NT2/D1 (cell line): ENCODE measurements around the gene ANTXR2.

ENCODE experiments used
- YY1 ChIP-seq: IDR thresholded peaks from 2 replicates; pipeline ENCODE4 v1.6.1; 2011; ENCODE audit not compliant: insufficient read length, insufficient read depth
- ZNF274 ChIP-seq: IDR thresholded peaks from 2 replicates; pipeline ENCODE4 v1.6.1; 2011; ENCODE audit warnings: mild to moderate bottlenecking, low read depth, low read length

GRCh38 chr4:79922011-79922410 is 151.0 kb downstream of the ANTXR2 start:
- TF ChIP-seq ZNF274 (no peak), YY1 (no peak)
